ES-I3 (cell line): ENCODE measurements around the gene CLDN8.

Experiments used
- H3K36me3 ChIP-seq: 2 replicates; pipeline ENCODE4 v1.6.1; 2013; ENCODE audit warnings: mild to moderate bottlenecking, low read length, control low read depth, moderate library complexity; ENCODE audit not compliant: insufficient read depth
- H3K4me1 ChIP-seq: 2 replicates; pipeline ENCODE4 v1.6.1; 2013; ENCODE audit warnings: mild to moderate bottlenecking, control low read depth, low read length; ENCODE audit not compliant: insufficient read depth
- H3K9ac ChIP-seq: 2 replicates; pipeline ENCODE4 v1.6.1; 2013; ENCODE audit warnings: low read depth, mild to moderate bottlenecking, low read length, moderate library complexity
- H3K9me3 ChIP-seq: 2 replicates; pipeline ENCODE4 v1.6.1; 2013; ENCODE audit warnings: mild to moderate bottlenecking, low read length, moderate library complexity; ENCODE audit not compliant: control insufficient read depth, insufficient read depth

Gene CLDN8

DNA sequence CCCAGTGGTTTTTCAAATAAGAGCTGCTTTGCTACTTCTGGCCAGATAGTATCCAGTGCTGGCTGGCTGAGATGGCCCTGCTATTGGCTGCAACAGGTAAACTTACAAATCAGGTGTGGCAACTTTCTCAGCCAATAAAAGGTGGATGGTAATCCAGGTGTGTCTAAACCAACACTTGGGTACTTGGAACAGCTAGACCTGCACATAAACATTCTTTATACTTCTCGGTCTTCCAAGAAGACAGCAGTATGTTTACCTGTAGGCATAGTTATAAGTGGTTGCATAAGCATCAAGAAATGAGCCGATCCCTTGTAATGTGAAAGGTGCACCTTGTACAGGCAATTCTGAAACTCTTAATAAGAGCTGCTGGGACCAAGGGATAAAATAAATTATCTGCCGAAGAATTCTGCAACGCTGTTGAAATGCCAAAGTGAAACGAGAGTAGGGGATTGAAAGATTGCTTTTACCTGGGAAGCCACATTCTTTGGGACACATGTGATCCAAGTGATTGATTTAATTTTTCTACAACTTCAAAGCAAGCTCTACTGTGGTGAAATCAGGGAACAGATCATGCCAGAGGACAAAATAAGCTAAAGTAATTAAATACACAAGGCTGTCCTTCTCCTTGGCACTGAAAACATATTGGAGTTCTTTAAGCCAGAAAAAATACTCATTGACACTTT is at the start of gene CLDN8:
CLDN8 (minus strand) TSS at position 57 of the 683 bp plus-strand sequence. CDS start 172 bp downstream, outside the sequence.
- no peaks in the 10 kb centered on the region for H3K9me3 ChIP-seq
- no peaks in the 10 kb centered on the region for H3K36me3 ChIP-seq
- H3K4me1 ChIP-seq = no peaks in the 10 kb centered on the region
- H3K9ac ChIP-seq = no peak within 1 kb of the TSS

DNA sequence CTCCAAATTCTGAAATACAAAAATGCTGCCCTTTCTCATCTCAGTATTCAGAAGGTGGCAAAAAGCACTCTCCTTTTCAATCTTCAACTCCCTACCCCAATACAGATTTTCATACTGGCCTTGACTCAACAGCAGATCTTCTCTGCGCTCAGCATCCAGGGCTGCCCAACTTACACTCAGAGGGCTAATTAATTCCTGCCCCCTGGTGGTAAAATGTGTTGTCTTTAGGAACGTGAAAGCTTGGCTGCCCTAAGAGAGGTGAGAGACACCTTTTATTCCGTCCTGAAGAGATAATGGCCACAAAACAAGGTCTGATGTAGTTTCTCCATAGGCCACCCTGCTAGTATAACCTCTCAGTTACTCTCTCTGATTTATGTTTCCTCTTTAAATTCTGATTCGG is 41.9 kb upstream of the CLDN8 start:
- H3K36me3 ChIP-seq = no peaks in the 10 kb centered on the region
- H3K4me1 ChIP-seq = no peaks in the 10 kb centered on the region
- H3K9ac ChIP-seq = no peak overlapping the region
- no peaks in the 10 kb centered on the region for H3K9me3 ChIP-seq

DNA sequence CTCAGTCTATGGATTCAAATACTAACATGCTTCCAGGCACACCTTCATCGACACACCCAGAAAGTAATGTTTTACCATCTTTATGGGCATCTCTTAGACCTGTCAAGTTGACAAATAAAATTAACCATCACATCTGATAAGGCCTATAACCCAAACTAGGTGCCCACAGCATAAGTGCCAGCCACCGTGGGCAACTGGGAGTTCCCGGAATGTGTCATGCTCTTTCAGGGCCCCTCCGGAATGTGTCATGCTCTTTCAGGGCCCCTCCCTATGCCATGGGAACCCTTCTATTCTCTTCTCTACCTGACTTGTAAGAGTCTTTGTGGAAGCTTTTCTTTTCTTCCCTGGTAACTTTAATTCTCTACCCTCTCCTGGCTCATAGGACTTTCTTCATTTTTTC is 40.2 kb upstream of the CLDN8 start:
- H3K4me1 ChIP-seq = no peaks in the 10 kb centered on the region
- H3K9me3 ChIP-seq = no peaks in the 10 kb centered on the region
- H3K36me3 ChIP-seq = no peaks in the 10 kb centered on the region
- no peak overlapping the region for H3K9ac ChIP-seq

DNA sequence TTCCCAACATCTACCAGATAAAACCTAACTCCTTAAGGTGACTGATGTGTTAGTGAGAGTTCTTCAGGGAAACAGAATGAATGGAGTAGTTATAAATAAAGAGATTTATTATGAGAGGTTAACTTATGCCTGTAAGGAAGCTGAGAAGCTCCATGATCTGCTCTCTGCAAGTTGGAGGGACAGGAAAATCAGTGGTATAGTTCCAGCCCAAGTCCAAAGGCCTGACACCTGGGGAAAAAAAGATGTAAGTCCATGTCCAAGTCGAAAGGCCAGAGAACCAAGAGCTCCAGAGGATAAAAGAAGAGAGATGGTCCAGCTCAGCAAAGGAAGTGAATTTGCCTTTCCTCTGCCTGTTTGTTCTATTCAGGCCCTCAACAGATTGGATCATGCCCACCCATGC is 39.8 kb upstream of the CLDN8 start:
- Histone ChIP-seq H3K36me3 (no peaks in the 10 kb centered on the region), H3K4me1 (no peaks in the 10 kb centered on the region), H3K9me3 (no peaks in the 10 kb centered on the region), H3K9ac (no peak overlapping the region)

DNA sequence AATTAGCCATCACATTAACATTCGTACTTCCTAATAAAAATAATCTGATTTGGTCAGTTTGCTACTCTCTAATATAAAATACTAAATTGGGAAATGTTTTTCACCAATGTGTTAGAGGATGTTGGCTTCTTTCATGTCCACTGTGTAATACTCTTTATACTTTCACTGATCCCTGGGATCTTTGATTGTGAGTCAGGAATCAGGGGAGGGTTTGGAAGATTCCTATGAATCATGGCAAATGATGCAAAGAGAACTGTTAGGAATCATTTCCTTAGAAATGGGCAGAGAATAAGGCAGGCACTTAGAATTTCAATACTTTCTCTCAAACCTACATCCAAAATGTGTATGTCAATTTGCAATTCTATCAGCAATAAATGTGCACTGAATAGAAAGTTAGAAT is 35.9 kb upstream of the CLDN8 start:
- Histone ChIP-seq H3K36me3 (no peaks in the 10 kb centered on the region), H3K9me3 (no peaks in the 10 kb centered on the region), H3K9ac (no peak overlapping the region), H3K4me1 (no peaks in the 10 kb centered on the region)

DNA sequence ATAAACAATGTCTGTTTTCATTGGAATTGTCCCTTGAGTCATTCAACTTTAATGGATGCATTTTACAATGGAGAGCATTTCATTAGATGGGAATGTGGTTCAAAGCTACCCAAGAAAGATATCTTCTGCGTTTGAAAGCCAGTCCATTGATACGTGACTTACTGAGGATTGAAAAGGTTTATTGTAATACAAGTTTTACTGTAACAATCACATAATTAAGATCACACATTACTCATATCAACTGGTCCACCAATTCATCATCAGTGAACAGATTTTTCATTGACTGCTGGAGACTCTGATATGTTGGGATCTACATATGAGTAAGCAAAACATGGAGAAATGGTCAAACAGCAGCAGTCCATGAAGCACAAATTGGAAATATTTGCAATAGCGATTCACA is 34.0 kb upstream of the CLDN8 start:
- Histone ChIP-seq H3K9me3 (no peaks in the 10 kb centered on the region), H3K4me1 (no peaks in the 10 kb centered on the region), H3K36me3 (no peaks in the 10 kb centered on the region), H3K9ac (no peak overlapping the region)

- Histone ChIP-seq H3K4me1 (no peaks in the 10 kb centered on the region), H3K9me3 (no peaks in the 10 kb centered on the region), H3K36me3 (no peaks in the 10 kb centered on the region), H3K9ac (no peak overlapping the region)
Observed at GRCh38 chr21:30248844-30249243, 32.9 kb upstream of the CLDN8 start.

DNA sequence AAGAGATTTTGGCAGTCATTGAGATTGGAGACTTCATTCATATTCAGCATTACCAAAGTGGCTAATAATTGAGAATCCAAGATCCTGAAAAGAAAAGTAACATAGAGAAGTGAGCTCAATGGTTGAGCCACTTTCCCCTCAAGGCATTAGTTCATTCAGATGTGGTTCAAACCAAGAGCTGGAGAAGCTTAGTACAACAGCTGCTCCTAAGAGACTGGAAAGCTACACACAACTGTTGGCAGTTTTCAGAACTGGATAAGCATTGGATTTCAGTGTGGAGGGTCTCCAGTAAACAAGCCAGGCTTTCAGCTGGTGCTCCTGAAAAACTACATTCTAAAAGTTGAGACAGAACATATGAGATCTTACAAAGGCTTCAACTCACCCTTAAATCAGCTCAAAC is 29.2 kb upstream of the CLDN8 start:
- Histone ChIP-seq H3K9me3 (no peaks in the 10 kb centered on the region), H3K36me3 (no peaks in the 10 kb centered on the region), H3K4me1 (no peaks in the 10 kb centered on the region), H3K9ac (no peak overlapping the region)

- H3K9ac ChIP-seq = no peak overlapping the region
- H3K4me1 ChIP-seq = no peaks in the 10 kb centered on the region
- no peaks in the 10 kb centered on the region for H3K36me3 ChIP-seq
- H3K9me3 ChIP-seq = no peaks in the 10 kb centered on the region
Observed at GRCh38 chr21:30243691-30244090, 27.8 kb upstream of the CLDN8 start.

DNA sequence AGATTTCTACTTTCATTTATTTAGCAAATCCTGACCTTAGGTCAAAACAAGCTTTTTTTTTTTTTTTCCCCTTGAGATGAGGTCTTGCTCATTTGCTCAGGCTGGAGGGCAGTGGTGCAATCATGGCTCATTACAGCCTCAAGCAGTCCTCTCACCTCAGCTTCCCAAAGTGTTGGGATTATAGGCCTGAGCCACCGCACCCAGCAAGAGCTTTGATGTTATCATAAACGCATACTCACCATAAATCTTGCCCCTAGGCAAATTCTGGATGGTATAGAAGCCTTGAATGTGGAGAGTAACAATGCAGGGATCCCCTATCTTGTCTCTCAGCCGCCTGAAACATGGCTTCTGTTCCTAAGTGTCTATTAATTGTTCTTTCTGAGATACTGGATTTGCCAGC is 24.8 kb upstream of the CLDN8 start:
- no peaks in the 10 kb centered on the region for H3K36me3 ChIP-seq
- H3K9me3 ChIP-seq = no peaks in the 10 kb centered on the region
- H3K9ac ChIP-seq = no peak overlapping the region
- H3K4me1 ChIP-seq = no peaks in the 10 kb centered on the region

GRCh38 chr21:30238168-30238567 is 22.3 kb upstream of the CLDN8 start:
- no peaks in the 10 kb centered on the region for H3K4me1 ChIP-seq
- H3K9ac ChIP-seq = no peak overlapping the region
- H3K9me3 ChIP-seq = no peaks in the 10 kb centered on the region
- no peaks in the 10 kb centered on the region for H3K36me3 ChIP-seq

DNA sequence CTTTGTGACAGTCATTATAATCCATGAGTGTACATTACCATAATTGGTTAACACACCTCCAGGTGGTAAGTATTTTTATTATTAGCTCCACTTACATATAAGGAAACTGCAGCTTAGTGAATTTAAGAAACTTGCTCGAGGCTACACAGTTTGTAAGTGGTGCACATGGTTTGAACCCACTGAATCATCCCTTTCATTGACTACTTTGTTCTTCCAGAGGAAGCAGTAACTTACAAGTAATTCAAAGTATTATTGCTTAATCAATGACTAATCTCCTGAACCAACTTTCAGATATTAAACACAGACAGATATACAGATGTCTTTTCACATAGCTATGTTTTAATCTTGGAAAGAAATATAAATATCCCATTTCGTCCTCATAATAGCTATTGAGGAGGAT is 18.7 kb upstream of the CLDN8 start:
- Histone ChIP-seq H3K9ac (no peak overlapping the region), H3K36me3 (no peaks in the 10 kb centered on the region), H3K4me1 (no peaks in the 10 kb centered on the region), H3K9me3 (no peaks in the 10 kb centered on the region)

DNA sequence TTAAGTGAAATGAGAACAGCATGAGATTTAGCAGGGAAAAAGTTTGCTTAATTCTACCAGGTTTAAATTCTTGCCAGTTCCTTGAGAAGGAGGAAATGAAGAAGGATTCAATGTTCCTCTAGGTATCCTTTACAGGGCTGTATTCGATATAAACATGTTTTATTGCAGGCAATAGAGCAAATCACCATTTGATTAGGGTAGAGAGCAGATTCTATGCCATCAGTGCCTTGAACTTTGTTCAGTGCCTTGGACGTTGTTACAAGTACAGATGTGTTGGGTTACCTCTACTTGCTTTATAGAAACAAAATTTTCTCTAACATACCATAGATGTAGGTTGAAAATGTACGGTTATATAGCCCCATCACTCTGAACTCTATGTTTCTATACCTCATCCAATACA is 18.2 kb upstream of the CLDN8 start:
- no peaks in the 10 kb centered on the region for H3K36me3 ChIP-seq
- no peak overlapping the region for H3K9ac ChIP-seq
- no peaks in the 10 kb centered on the region for H3K4me1 ChIP-seq
- no peaks in the 10 kb centered on the region for H3K9me3 ChIP-seq

DNA sequence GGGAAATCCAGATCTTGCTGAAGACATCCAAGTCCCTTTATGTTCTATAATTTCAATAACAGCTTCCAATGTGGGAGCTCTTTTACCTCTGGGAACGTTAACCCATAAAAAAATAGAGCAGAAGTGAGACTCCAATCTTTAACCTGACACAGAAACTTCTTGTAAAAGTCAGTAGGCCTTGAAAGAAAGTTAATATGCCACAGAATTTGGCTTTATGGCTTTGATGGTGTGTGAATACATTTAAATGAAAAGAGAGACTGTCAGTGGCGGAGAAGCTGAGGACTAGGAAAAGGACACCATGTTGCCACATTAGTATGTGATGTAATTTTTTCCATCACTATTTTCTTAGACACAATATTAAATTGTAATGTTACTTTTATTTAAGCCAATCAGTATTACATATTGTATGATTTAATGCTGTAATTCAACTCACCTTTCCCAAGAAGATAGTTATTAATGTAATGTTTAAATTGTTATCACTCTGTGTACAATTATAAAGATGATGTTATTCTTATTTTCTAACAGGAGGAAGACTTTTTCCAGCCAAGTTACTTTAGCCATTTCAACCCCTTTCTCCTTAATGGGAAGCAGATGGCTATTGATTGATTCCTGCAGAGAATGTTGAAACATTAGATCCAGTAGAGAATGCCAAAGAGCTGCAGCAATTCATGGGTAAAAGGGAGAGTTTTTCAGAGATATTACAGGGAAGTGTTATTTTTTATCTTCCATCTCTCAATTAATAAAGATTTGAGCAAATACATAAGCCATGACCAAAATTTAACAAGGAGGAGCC is 17.5 kb upstream of the CLDN8 start:
- no peaks in the 10 kb centered on the region for H3K9me3 ChIP-seq
- H3K9ac ChIP-seq = no peak overlapping the region
- H3K4me1 ChIP-seq = no peaks in the 10 kb centered on the region
- H3K36me3 ChIP-seq = no peaks in the 10 kb centered on the region

- Histone ChIP-seq H3K9me3 (no peaks in the 10 kb centered on the region), H3K9ac (no peak overlapping the region), H3K4me1 (no peaks in the 10 kb centered on the region), H3K36me3 (no peaks in the 10 kb centered on the region)
Observed at GRCh38 chr21:30232011-30232410, 16.1 kb upstream of the CLDN8 start.
